Erythroblast (primary cell): ENCODE results near the gene RAB12.

Experiments
- GATA1 ChIP-seq: IDR thresholded peaks from 2 replicates; pipeline ENCODE4 v1.6.1; 2011; ENCODE audit warnings: low read depth, mild to moderate bottlenecking, control low read depth, low read length, moderate library complexity
- POLR2A ChIP-seq: IDR thresholded peaks from 2 replicates; pipeline ENCODE4 v1.6.1; 2011; ENCODE audit warnings: mild to moderate bottlenecking, low read length

DNA sequence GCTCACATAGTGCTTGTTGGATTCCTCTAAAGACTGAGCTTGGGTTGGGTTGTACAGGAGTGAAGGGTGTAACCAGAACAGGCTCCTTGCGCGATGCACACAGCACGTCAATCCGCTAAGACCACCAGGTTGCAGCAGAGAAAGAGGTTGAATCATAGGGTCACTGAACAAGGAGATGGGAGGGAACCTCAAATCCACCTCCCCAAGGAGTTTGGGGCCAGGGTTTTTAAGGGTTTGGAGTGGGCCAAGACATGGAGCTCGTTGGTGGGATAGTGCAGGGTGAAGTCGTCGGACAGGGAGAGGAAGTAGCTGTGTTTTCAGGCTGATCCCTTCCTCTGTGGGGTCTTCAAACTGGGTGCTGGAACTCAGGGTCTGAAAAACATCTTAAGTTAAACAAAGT is 75.3 kb downstream of the RAB12 start:
- no peak for TF ChIP-seq POLR2A
- no peak for TF ChIP-seq GATA1
